IMR-90 (cell line): ENCODE data around the gene FMO1. TPM values are rescaled to one million over a fixed set of nuclear protein-coding genes. Genes with fewer than 3 reads are reported as not detected.

Experiments
- ATAC-seq: fragments of 200-7000 bp; cut with Tn5 transposase; 2 replicates; pipeline ENCODE4 v1.9.1; 2020; ENCODE audit warnings: low read depth, mild to moderate bottlenecking, moderate library complexity
- BruUV-seq: library from RNA; stranded (reverse); fragments of 400-500 nt; replicated peaks from 2 replicates; lab custom pipeline; 2021; lab: Mats Ljungman, UMichigan
- CTCF ChIA-PET: fragments of 300-600 bp; formaldehyde crosslinking; extraction: SDS; loops from one replicate; lab custom pipeline; 2021; ENCODE audit warnings: antibody characterized with exemption; lab: Yijun Ruan, JAX
- POLR2A ChIA-PET: fragments of 300-600 bp; sonication (Branson Sonifier 250); formaldehyde crosslinking; loops from one replicate; lab custom pipeline; 2022; ENCODE audit warnings: antibody characterized with exemption; ENCODE audit not compliant: unreplicated experiment; lab: Charles Lee
- DNase-seq: peaks from one replicate; pipeline ENCODE4 v3.0.0; 2013
- H2AFZ ChIP-seq: replicated peaks from 2 replicates; pipeline ENCODE3; 2013; ENCODE audit warnings: low read length, mild to moderate bottlenecking; ENCODE audit not compliant: poor library complexity
- H2AK5ac ChIP-seq: 2 replicates; pipeline ENCODE4 v1.6.1; 2013; ENCODE audit warnings: low read depth, low read length, inconsistent platforms
- H2AK9ac ChIP-seq: replicated peaks from 2 replicates; pipeline ENCODE3; 2013; ENCODE audit warnings: mild to moderate bottlenecking, low read depth, low read length, moderate library complexity; ENCODE audit not compliant: poor library complexity
- H2BK120ac ChIP-seq: 2 replicates; pipeline ENCODE4 v1.6.1; 2013; ENCODE audit warnings: low read depth, low read length, inconsistent platforms
- H2BK15ac ChIP-seq: 3 replicates; pipeline ENCODE4 v1.6.1; 2013; ENCODE audit warnings: low read depth, low read length, inconsistent platforms
- H2BK20ac ChIP-seq: 2 replicates; pipeline ENCODE4 v1.6.1; 2013; ENCODE audit warnings: low read depth, mild to moderate bottlenecking, inconsistent platforms, low read length, moderate library complexity
- H2BK5ac ChIP-seq: 2 replicates; pipeline ENCODE4 v1.6.1; 2013; ENCODE audit warnings: mild to moderate bottlenecking, low read depth, low read length, inconsistent platforms; ENCODE audit not compliant: poor library complexity, severe bottlenecking
- H3K14ac ChIP-seq: replicated peaks from 2 replicates; pipeline ENCODE4 v1.6.1; 2013; ENCODE audit warnings: low read depth, low read length, inconsistent platforms
- H3K18ac ChIP-seq: 2 replicates; pipeline ENCODE4 v1.6.1; 2013; ENCODE audit warnings: low read depth, low read length, control low read depth
- H3K23ac ChIP-seq: 2 replicates; pipeline ENCODE4 v1.6.1; 2013; ENCODE audit warnings: low read depth, low read length, inconsistent platforms
- H3K27ac ChIP-seq: 2 replicates; pipeline ENCODE4 v1.5.1; 2013; ENCODE audit warnings: mild to moderate bottlenecking, control low read depth, low read length; ENCODE audit not compliant: insufficient read depth
- H3K27me3 ChIP-seq: 2 replicates; pipeline ENCODE4 v1.6.1; 2013; ENCODE audit warnings: low read length; ENCODE audit not compliant: control insufficient read depth, insufficient read depth
- H3K36me3 ChIP-seq: 2 replicates; pipeline ENCODE4 v1.6.1; 2013; ENCODE audit warnings: low read length, mixed read lengths; ENCODE audit not compliant: control insufficient read depth, insufficient read depth
- H3K4ac ChIP-seq: 2 replicates; pipeline ENCODE4 v1.6.1; 2013; ENCODE audit warnings: low read depth, low read length, inconsistent platforms
- H3K4me1 ChIP-seq: 2 replicates; pipeline ENCODE4 v1.6.1; 2013; ENCODE audit warnings: low read length, mixed read lengths; ENCODE audit not compliant: control insufficient read depth, insufficient read depth
- H3K4me2 ChIP-seq: 2 replicates; pipeline ENCODE4 v1.6.1; 2013; ENCODE audit warnings: low read depth, mild to moderate bottlenecking, control low read depth, low read length, moderate library complexity
- H3K4me3 ChIP-seq: 2 replicates; pipeline ENCODE4 v1.5.1; 2013; ENCODE audit warnings: low read depth, mild to moderate bottlenecking, control low read depth, low read length, moderate library complexity; ENCODE audit not compliant: insufficient read depth
- H3K56ac ChIP-seq: 2 replicates; pipeline ENCODE4 v1.6.1; 2013; ENCODE audit warnings: low read length, inconsistent platforms; ENCODE audit not compliant: insufficient read depth; ENCODE audit errors: extremely low read depth
- H3K79me1 ChIP-seq, 2 experiments: 2 replicates each; pipeline ENCODE4 v1.6.1; 2013; ENCODE audit warnings: low read length in 2 of 2, inconsistent platforms in 1 of 2, low read depth in 1 of 2
- H3K9ac ChIP-seq: 2 replicates; pipeline ENCODE4 v1.6.1; 2013; ENCODE audit warnings: low read depth, low read length, control low read depth
- H3K9me1 ChIP-seq: 2 replicates; pipeline ENCODE4 v1.6.1; 2013; ENCODE audit warnings: low read length, inconsistent platforms; ENCODE audit not compliant: insufficient read depth
- H3K9me3 ChIP-seq: 2 replicates; pipeline ENCODE4 v1.6.1; 2013; ENCODE audit warnings: low read length; ENCODE audit not compliant: control insufficient read depth, insufficient read depth
- H4K20me1 ChIP-seq: 2 replicates; pipeline ENCODE4 v1.6.1; 2013; ENCODE audit warnings: low read length, inconsistent platforms; ENCODE audit not compliant: insufficient read depth
- H4K5ac ChIP-seq: 2 replicates; pipeline ENCODE4 v1.6.1; 2013; ENCODE audit warnings: mild to moderate bottlenecking, low read depth, low read length, control low read depth
- H4K8ac ChIP-seq, 2 experiments: 2 replicates each; pipeline ENCODE4 v1.6.1; 2013; ENCODE audit warnings: low read depth in 2 of 2, low read length in 2 of 2, control low read depth in 1 of 2, inconsistent platforms in 1 of 2
- H4K91ac ChIP-seq: 2 replicates; pipeline ENCODE4 v1.6.1; 2013; ENCODE audit warnings: low read depth, low read length, inconsistent platforms; ENCODE audit not compliant: insufficient read depth
- BHLHE40 ChIP-seq: fragments of 150-350 bp; IDR thresholded peaks from 2 replicates; pipeline ENCODE4 v1.6.1; 2016; ENCODE audit warnings: mild to moderate bottlenecking, low read depth, low read length
- CEBPB ChIP-seq: IDR thresholded peaks from 2 replicates; pipeline ENCODE4 v1.6.1; 2012; ENCODE audit warnings: low read depth, low read length, improper control_type of control experiment
- CHD1 ChIP-seq: IDR thresholded peaks from 2 replicates; pipeline ENCODE4 v1.6.1; 2012; ENCODE audit warnings: low read depth, low read length, improper control_type of control experiment
- FOS ChIP-seq: fragments of 150-350 bp; IDR thresholded peaks from 2 replicates; pipeline ENCODE4 v1.6.1; 2016; ENCODE audit warnings: low read depth, low read length
- MAFK ChIP-seq: IDR thresholded peaks from 2 replicates; pipeline ENCODE4 v1.6.1; 2012; ENCODE audit warnings: low read depth, low read length, improper control_type of control experiment
- MAZ ChIP-seq: IDR thresholded peaks from 2 replicates; pipeline ENCODE4 v1.6.1; 2012; ENCODE audit warnings: low read depth, mild to moderate bottlenecking, low read length, improper control_type of control experiment, moderate library complexity, borderline replicate concordance
- MXI1 ChIP-seq: IDR thresholded peaks from 2 replicates; pipeline ENCODE4 v1.6.1; 2012; ENCODE audit warnings: low read depth, mild to moderate bottlenecking, low read length, moderate library complexity, borderline replicate concordance
- NFE2L2 ChIP-seq: fragments of 150-350 bp; IDR thresholded peaks from 2 replicates; pipeline ENCODE4 v1.6.1; 2016; ENCODE audit warnings: low read depth, mild to moderate bottlenecking, low read length
- RAD21 ChIP-seq: IDR thresholded peaks from 2 replicates; pipeline ENCODE4 v1.6.1; 2012; ENCODE audit warnings: low read length, improper control_type of control experiment
- RFX5 ChIP-seq: IDR thresholded peaks from 2 replicates; pipeline ENCODE4 v1.8.0; 2012; ENCODE audit warnings: low read depth, mild to moderate bottlenecking, low read length, moderate library complexity
- SMC3 ChIP-seq: fragments of 150-350 bp; IDR thresholded peaks from 2 replicates; pipeline ENCODE4 v1.6.1; 2016; ENCODE audit warnings: low read depth, mild to moderate bottlenecking, antibody characterized with exemption, low read length, moderate library complexity
- WGBS, 2 experiments: methylation state at CpG; one replicate each; pipeline versions ENCODE4 v1.1.5 to v1.1.7; 2013; ENCODE audit warnings: missing lambda C conversion rate in 2 of 2; ENCODE audit not compliant: insufficient read length in 1 of 2; ENCODE audit errors: extremely low coverage in 2 of 2; 5-methylcytosine and 5-hydroxymethylcytosine counted together
- dilution Hi-C: fragments of 300-500 bp; cut with HindIII; formaldehyde crosslinking; loops from one replicate; pipeline ENCODE4 v1.14.3; 2018; ENCODE audit warnings: low sequenced_read_pairs; ENCODE audit not compliant: unreplicated experiment
- in situ Hi-C: fragments of 300-500 bp; cut with MboI; formaldehyde crosslinking; loops from 3 replicates; pipeline ENCODE4 v1.14.3; 2019; ENCODE audit warnings: low sequenced_read_pairs, inconsistent platforms, mixed read lengths
- intact Hi-C: fragments of 100-400 bp; cut with micrococcal nuclease; formaldehyde crosslinking; loops from 2 replicates; pipeline ENCODE4 v1.10.0; 2022
- polyA plus RNA-seq, 3 experiments: library from polyadenylated mRNA; depleted of rRNA; stranded (reverse); fragments of >200 nt; gene quantifications; 2 replicates each; pipeline ENCODE4 v1.2.3, GENCODE V29; 2012; ENCODE audit warnings: low replicate concordance in 1 of 3
- total RNA-seq: library from RNA; depleted of rRNA; stranded (reverse); fragments of >200 nt; gene quantifications from 2 replicates; pipeline ENCODE4 v1.2.3, GENCODE V29; 2012
- TF ChIP-seq, protein P1 (sequence below): fragments of 150-350 bp; IDR thresholded peaks from 2 replicates; pipeline ENCODE4 v1.6.1; 2016; ENCODE audit warnings: low read depth, mild to moderate bottlenecking, low read length, moderate library complexity, borderline replicate concordance
- TF ChIP-seq, protein P2 (sequence below): fragments of 150-350 bp; IDR thresholded peaks from 2 replicates; pipeline ENCODE4 v1.6.1; 2017; ENCODE audit warnings: mild to moderate bottlenecking, antibody characterized with exemption, low read length, low read depth
- TF ChIP-seq, protein P3 (sequence below): conservative IDR thresholded peaks from 2 replicates; pipeline ENCODE4 v1.5.1; 2012; ENCODE audit warnings: mild to moderate bottlenecking, low read depth, low read length, improper control_type of control experiment

Gene FMO1
- total and polyA plus RNA-seq, 2 of the 4 experiments (the other 2 are of a cell fraction), result not detected

DNA sequence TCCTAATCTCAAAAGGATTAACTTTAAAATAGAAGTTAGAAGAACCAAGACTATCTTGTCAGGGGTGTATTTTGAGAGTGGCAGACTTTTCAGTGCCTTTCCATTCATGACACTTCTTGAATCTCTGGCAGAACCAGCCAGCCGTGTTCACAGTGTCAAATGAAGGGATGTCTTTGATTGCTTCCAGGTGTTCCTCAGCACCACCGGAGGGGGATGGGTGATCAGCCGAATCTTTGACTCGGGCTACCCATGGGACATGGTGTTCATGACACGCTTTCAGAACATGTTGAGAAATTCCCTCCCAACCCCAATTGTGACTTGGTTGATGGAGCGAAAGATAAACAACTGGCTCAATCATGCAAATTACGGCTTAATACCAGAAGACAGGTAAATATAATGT lies 32.3 kb downstream of the FMO1 start:
- no peak overlapping the region for H3K4me2 ChIP-seq
- ChIA-PET CTCF (no interaction called here), POLR2A (no interaction called here)
- H3K79me1 ChIP-seq, result no peaks in the 10 kb centered on the region
- no peak overlapping the region for H3K14ac ChIP-seq
- in situ Hi-C loops, result no loop called here
- H3K18ac ChIP-seq, result no peak overlapping the region
- TF ChIP-seq MAZ (no peak), RFX5 (no peak), BHLHE40 (no peak), FOS (no peak), SMC3 (no peak), CHD1 (no peak), MAFK (no peak), MXI1 (no peak), CEBPB (no peak), RAD21 (no peak), NFE2L2 (no peak)
- TF ChIP-seq, protein P1, sequence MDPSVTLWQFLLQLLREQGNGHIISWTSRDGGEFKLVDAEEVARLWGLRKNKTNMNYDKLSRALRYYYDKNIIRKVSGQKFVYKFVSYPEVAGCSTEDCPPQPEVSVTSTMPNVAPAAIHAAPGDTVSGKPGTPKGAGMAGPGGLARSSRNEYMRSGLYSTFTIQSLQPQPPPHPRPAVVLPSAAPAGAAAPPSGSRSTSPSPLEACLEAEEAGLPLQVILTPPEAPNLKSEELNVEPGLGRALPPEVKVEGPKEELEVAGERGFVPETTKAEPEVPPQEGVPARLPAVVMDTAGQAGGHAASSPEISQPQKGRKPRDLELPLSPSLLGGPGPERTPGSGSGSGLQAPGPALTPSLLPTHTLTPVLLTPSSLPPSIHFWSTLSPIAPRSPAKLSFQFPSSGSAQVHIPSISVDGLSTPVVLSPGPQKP, result no peak
- TF ChIP-seq, protein P2, sequence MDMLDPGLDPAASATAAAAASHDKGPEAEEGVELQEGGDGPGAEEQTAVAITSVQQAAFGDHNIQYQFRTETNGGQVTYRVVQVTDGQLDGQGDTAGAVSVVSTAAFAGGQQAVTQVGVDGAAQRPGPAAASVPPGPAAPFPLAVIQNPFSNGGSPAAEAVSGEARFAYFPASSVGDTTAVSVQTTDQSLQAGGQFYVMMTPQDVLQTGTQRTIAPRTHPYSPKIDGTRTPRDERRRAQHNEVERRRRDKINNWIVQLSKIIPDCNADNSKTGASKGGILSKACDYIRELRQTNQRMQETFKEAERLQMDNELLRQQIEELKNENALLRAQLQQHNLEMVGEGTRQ, result no peak
- TF ChIP-seq, protein P3, sequence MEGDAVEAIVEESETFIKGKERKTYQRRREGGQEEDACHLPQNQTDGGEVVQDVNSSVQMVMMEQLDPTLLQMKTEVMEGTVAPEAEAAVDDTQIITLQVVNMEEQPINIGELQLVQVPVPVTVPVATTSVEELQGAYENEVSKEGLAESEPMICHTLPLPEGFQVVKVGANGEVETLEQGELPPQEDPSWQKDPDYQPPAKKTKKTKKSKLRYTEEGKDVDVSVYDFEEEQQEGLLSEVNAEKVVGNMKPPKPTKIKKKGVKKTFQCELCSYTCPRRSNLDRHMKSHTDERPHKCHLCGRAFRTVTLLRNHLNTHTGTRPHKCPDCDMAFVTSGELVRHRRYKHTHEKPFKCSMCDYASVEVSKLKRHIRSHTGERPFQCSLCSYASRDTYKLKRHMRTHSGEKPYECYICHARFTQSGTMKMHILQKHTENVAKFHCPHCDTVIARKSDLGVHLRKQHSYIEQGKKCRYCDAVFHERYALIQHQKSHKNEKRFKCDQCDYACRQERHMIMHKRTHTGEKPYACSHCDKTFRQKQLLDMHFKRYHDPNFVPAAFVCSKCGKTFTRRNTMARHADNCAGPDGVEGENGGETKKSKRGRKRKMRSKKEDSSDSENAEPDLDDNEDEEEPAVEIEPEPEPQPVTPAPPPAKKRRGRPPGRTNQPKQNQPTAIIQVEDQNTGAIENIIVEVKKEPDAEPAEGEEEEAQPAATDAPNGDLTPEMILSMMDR, result no peak
- intact Hi-C loops, result no loop called here
- WGBS, 2 experiments, result no CpG with 5 or more reads among the region's 7 CpGs
- H2BK5ac ChIP-seq, result no peak overlapping the region
- H3K4me3 ChIP-seq, result no peak overlapping the region
- no peak overlapping the region for H2AFZ ChIP-seq
- no peak overlapping the region for H2BK20ac ChIP-seq
- H3K36me3 ChIP-seq, result no peaks in the 10 kb centered on the region
- H3K9ac ChIP-seq, result no peak overlapping the region
- H2AK9ac ChIP-seq, result no peak overlapping the region
- H3K9me3 ChIP-seq, result no peaks in the 10 kb centered on the region
- dilution Hi-C loops, result no loop called here
- H4K5ac ChIP-seq, result no peak overlapping the region
- no peak for DNase-seq
- no peak overlapping the region for H2BK15ac ChIP-seq
- H3K27ac ChIP-seq, result no peak overlapping the region
- H3K23ac ChIP-seq, result no peak overlapping the region
- H2AK5ac ChIP-seq, result no peak overlapping the region
- H3K4ac ChIP-seq, result no peak overlapping the region
- H3K27me3 ChIP-seq, result no peaks in the 10 kb centered on the region; the same call in 1 of the 2 replicates
- BruUV-seq, result no TSS peak
- H2BK120ac ChIP-seq, result no peak overlapping the region
- H4K91ac ChIP-seq, result no peak overlapping the region
- H3K9me1 ChIP-seq, result no peaks in the 10 kb centered on the region
- H3K56ac ChIP-seq, result no peak overlapping the region
- ATAC-seq, result no peak
- H4K8ac ChIP-seq, result no peak overlapping the region
- H3K4me1 ChIP-seq, result no peaks in the 10 kb centered on the region
- H4K20me1 ChIP-seq, result no peaks in the 10 kb centered on the region
